Measurements from ENCODE around the gene SRSF9.

Gene SRSF9

DNA sequence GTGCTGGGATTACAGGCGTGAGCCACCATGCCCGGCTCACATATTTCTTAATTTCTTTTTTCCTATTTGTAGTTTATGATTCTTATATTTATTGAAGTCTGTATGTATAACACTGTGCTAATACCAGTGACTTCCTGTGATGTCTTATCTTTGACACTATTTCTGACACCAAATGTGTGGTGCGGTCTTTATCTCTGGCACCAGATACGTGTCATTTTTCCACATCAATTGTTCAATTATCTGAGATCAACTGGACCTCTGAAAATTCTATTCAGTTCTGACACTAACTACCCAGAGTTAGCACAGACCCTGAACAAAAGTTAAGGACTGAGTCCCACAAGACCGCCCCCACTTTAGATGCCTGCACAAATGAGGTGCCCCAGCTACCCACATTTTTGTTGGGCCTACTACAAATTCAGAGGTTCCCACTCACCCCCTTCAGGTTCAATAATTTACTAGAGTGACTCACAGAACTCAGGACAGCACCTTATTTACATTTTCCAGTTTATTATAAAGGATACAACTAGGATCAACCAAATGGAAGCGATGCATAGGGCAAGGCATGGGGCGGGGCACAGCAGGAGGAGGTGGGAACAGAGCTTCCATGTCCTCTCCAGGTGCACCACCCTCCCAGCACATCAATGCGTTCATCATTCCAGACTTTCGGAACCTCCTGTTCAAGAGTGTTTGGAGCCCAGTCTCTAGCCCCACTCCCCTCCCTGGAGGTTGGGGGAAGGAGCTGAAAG lies 11.6 kb upstream of the SRSF9 start:
- DNase-seq (ENCODE audit: low spot score): no peak

DNA sequence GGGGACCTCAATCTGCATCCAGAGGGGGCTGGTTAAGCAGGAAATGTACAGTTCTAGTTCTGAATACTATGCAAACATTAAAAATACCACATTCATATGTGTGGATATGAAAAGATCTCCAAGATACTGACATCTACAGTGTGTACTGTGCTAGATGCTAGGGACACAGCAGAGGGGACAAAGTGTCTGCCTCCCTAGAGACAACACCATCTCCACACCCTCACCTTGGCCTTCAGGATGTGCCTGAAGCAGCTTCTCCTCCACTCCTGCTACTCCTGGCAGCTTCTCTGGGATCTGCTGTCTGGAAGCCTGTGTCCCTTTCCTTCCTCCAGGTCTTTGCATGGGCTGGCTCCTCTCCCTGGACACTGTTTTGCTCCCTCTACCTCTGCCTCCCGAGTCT lies 10.7 kb upstream of the SRSF9 start:
- no peak for DNase-seq (ENCODE audit: low spot score)

DNA sequence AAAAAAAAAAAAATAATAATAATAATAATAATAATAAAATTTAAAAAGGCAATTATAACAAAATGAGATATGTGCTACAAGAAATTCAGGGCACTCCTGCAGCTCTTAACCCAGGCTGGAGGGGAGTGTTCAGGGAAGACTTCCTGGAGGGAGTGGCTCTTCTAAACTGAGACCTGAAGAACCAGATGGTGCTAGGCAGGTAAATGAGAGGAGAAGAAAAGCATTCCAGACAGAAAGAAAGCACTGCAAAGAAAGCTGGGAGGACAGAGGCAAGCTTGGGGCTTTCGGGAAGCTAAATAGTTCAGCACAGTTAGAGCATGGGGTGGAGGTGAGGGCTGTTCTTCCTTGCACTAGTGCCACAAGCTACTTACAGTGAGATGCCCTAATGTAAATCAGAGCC lies 9.9 kb upstream of the SRSF9 start:
- DNase-seq (ENCODE audit: low spot score): no peak

DNA sequence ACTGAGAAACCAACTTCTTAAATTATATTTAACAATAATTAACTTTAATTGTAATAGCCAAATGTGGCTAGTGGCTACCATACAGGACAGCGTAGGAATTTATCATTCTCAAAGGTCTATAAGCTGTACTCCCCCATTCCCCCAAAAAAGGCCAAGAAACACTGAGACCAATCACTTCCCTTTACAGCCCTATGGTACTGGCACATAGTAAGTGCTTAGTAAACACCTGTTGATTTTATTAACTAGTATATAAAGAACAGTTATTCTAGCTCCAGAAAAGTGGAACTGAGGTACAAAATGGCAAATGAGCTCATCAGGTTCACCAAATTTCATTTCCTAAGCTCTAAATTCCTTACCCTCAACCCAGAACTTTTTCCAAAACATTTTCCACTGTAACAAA lies 6.1 kb upstream of the SRSF9 start:
- no peak for DNase-seq (ENCODE audit: low spot score)

DNA sequence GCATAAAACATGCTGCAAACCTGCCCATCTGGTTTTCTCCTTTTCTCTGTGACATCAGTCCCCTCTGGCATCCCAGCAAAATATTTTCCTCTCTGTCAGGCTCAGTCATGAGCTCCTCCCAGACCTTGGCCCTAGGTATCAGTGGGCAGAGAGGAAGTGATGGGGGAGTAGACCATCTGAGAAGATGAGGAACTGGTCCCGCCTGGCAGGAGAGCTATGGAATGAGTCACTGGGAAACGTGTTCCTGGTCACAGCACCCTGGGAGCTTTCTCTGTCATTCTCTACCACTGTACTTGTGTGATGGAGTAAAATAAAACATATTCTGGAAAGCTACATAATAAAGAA lies 5.0 kb upstream of the SRSF9 start:
- no peak for DNase-seq (ENCODE audit: low spot score)

DNA sequence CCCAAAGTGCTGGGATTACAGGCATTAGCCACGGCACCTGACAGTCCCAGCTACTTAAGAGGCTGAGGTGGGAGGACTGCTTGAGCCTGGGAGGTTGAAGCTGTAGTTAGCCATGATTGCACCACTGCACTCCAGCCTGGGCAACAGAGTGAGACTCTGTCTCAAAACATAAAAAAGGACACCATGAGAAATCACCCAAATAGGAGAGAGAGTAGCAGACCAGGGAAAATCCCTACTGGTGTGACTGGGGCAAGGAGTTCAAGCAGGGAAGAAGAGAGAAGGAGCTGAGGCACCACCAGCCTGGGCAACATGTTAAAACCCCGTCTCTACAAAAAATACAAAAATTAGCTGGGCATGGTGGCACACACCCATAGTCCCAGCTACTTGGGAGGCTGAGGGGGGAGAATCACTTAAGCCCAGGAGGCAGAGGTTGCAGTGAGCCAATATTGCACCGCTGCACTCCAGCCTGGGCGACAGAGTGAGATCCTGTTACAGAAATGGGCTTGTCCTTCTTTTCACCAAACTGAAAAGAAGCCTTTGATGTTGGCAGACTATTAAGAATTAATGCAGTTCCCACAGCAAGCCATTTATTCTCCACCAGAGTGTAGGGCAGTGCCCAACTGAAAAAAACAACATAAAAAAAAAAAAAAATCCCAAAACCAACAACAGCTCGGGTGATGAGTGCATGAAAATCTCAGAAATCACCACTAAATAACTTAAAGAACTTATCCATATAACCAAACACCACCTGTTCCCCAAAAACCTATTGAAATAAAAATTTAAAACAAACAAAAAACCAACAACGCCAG lies 4.5 kb upstream of the SRSF9 start:
- no peak for DNase-seq (ENCODE audit: low spot score)

DNA sequence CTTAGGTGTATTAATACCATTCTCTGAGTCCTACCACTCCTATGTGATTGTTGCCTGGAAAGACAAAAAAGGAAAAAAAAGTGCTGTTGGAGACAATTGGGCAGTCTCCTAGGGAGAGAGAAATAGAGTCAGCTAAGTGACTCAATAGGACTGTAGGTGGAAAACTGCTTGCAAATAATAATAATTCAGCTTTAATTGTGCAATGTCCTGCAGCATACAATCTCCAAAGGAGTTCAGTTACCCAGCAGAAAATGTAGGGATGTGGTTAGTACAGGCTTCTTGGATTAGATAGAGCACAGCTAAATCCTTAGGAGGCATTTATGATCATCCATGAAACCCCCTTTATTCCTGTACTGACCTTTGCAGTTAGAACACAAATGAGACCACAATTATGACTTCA lies 3.0 kb upstream of the SRSF9 start:
- DNase-seq (ENCODE audit: low spot score): no peak

DNA sequence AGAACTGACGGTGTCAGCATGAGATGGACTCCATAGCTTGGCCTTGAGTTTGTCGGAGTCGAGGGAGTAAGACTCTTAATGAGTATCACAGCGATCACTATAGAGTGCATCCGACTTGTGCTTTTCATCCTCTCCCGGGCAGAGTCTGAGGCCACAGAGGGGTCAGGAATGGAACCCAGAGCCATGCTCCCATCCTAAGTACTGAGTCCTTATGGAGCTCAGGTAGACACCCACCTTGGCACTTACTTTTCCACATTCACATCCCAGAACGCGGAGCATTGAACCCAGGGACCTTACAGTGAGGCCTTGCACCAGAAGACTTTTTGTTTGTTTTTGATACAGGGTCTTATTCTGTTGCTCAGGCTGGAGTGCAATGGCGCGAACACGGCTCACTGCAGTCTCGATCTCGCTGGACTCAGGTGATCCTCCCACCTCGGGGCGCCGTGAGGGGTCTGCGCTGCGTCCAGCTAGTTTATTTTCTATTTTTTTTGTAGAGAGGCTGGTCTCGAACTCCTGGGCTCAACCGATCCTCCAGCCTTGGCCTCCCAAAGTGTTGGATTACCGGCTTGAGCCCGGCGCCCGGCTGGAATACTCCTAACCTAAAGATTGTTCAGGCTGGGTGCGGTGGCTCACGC lies 719 bp upstream of the SRSF9 start:
- DNase-seq (ENCODE audit: low spot score): no peak

DNA sequence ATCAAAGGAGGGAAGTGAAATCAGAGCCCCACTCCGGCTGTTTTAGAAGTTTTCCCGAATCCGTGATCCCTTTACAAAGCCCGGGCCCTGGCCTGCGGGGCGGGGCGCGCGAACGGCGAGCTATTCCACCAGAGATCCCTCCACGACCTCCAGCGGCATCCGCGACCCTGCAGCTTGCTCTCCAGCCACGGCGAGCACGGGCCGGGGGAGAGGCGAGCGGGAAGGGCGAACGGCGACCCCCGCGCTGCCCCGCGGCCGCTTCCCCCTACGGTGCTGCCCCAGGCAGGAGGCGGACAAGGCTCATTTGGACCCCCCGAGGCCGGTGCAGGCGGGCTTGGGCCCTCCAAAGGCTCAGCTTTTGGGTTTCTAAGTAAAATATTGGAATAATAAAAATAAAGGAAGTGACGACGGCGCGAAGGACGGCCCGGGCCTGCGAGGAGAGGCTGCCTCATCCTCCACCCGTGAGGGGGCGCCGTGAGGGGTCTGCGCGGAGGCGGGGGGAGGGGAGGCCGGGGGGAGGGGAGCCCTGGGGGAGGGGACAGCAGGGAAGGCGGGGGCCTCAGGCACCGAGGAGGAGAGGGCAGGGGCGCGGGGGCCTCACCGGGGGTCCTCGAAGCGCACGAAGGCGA lies 613 bp downstream of the SRSF9 start:
- DNase-seq (ENCODE audit: low spot score): no peak

DNA sequence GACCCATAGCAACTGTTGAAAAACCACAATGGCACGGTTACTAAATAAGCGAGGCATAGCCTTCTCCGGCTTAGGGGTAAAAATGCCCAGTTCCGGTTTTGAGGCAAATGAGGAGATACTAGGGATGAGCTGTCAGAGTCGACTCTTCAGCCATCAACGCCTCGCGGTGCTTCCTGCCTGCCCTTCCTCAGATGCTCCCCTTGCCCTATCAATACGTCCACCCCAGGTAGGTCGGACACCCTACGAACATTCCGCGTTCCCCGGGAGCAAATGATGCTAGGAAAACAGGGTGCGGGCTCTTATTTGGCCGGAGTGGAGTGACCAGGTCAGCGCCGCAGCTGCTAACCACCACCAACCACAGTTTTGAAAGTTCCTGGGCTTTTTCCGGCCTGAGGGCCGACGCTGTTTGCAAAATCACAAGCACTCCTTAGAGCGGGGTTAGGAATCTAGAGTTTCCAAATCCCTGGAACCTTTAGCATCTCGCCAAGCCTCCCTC lies 1.2 kb downstream of the SRSF9 start:
- DNase-seq (ENCODE audit: low spot score): no peak

DNA sequence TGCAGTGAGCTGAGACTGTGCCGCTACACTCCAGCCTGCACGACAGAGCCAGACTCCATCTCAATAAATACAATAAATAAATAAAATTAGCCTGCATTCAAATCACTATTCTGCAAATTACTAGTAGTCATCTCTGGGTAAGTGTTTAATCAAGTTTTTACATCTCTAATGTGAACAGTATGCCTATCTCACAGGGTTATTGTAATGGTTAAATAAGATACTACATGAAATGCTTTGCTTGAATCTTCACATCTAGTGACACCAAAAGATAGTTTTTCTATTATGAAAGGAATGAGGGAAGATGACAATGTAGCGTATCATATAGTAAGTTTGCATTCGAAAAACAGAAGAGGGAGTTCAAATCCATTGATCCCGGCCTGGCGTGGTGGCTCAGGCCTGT lies 2.1 kb downstream of the SRSF9 start:
- DNase-seq (ENCODE audit: low spot score): no peak

DNA sequence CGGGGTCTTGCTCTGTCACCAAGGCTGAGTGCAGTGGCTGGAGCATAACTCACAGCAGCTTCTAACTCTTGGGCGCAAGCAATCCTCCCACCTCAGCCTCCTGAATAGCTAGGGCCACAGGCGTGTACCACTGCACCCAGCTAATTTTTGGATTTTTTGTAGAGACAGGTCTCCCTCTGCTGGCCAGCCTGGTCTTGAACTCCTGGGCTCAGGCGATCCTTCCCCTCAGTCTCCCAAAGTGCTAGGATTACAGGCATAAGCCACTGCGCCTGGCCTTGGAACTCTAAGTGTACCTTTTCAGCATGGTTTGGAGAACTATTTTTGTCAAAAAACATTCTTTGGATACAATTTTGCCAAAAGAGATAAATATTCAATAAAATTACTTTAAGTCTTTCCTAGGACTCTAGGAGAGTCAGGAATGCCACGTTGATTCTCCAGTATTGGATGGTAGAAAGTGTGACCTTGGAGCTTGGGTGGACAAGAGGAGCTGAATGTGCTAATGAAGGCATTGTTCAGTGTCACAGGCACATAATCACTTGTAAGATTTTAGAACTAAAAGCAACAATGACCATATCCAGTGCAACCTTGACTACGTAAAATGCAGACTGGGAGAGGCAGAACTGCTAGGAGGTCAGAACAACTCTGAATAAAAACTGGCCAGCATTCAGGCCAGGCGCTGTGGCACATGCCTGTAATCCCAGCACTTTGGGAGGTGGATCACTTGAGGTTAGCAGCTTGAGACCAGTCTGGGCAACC lies 2.8 kb downstream of the SRSF9 start:
- peak; percentile 67 for DNase-seq (ENCODE audit: low spot score)

DNA sequence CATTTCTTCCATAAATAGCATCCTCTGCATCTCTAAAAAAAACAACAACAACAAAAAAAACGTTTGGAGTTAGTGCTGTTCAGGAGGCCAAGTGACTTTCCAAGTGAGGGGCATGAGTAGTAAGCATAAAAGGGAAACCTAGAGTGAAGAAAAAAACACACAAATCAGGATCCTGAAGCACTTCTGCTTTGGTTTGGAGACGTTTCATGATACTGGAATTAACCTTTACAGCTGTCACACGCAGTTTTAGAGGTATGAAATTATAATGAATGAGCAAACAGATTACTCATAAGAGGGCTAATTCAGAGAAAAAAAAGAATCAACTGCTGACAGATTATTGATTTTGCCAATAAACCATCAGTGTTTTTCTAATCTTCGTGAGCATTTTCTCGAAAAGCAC lies 3.8 kb downstream of the SRSF9 start:
- DNase-seq (ENCODE audit: low spot score): no peak

DNA sequence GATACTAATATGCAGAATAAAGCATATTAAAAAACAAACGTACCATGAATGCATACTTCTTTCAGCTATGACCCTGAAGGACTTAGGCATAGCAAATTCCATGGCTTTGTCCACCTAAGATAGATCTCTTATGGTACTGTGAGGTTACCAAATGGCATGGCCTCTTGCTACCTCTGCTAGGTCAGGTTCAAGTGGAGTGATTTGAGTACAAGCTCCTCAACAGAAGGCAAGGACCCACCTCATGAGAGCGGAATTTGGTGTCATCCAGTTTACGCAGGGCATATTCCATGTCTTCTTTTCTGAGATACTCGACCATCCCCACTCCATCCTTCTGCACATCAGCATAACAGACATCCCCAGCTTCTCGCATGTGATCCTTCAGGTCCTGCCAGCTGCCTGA lies 5.8 kb downstream of the SRSF9 start:
- no peak for DNase-seq (ENCODE audit: low spot score)

DNA sequence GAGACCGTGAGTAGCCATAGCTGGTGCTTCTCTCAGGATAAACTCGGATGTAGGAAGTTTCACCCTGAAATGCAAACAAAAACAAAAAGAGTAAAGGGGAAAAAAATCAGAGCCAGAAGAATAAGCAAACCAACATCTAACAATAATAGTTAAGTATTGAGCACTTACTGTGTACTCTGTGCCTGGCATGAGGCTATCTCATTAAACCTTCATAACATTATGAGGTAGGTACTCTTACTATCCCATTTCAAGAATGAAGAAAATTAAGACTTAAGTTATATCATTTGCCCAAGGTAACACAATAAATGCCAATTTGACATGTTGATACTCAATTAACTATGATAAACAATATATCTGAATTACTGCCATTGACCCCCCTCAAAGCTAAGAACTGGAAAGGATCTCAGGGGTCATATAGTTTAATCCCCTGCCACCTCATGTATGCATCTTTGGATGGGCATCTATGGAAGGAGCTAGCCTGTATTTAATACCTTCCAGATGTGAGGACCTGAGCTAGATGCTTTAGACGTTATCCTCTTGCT lies 7.4 kb downstream of the SRSF9 start:
- DNase-seq (ENCODE audit: low spot score): no peak

DNA sequence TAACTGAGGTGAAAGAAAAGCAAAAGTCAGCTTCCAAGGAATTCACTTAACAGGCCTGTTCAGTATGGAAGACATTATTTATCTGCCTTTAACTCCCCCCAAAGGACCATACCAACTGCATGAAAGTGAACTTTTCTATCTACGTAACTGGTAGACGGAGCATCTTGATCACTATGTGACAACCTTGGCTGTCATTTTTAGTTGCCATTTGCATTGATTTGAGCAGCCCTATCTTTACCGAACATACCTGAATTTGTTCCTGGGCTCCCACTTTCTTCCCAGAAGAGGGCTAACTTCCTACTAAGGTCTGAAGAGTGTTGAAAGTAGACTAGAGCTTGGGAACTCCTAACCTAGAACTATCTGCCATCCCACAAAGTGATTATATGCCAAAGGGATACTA lies 9.4 kb downstream of the SRSF9 start:
- no peak for DNase-seq (ENCODE audit: low spot score)

DNA sequence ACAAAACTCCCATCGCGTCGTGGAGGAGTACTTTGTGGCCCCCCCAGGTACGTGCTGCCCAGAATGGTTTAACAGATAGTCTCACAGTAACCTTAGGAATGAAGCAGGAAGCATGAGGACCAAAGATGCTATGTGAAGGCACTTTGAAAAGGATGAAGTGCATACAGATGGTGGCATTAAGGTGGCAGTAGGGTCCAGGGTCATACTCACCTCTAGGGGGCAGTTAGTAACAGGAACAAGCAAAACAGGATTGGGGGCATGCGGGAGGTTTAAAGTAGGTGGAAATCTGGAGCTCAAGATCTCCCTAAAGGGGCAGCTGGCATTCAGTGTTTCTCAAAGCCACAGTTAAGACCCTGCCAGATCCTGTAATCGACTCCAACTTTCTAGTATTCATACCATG lies 12.4 kb downstream of the SRSF9 start:
- no peak for DNase-seq (ENCODE audit: low spot score)

DNA sequence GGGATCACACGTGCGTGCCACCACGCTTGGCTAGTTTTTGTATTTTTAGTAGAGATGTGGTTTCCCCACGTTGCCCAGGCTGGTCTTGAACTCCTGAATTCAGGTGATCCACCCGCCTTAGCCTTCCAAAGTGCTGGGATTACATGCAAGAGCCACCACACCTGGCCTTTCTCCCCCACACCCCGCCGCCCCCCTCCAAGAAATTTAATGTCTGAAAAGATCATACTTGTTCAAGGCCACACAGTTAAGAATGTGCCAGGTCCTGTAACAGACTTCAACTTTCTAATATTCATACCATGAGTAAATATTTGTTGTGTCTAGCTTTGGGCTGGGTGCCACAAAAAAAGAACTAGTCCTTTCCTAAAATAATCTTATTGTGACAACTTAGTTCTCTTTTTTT lies 14.2 kb downstream of the SRSF9 start:
- no peak for DNase-seq (ENCODE audit: low spot score)

DNA sequence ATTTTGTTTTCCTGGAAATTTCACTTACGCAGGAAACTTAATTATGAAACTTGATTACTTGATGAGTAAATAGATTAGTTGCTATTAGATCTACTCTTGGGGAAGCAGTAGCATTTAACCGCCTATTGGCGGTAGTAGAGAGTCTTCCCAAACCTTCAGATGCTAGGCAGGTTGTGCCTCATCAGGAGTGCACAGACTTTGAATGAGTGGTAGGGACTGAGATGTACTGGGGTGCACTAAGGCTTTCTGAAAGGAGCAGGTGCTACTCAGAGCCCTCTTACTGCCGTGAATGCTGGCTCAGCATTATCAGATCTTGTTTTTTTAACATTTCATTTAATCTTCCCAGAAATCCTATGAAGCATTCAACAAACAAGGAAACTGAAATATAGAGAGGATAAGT lies 15.6 kb downstream of the SRSF9 start:
- DNase-seq (ENCODE audit: low spot score): peak; percentile 61

DNA sequence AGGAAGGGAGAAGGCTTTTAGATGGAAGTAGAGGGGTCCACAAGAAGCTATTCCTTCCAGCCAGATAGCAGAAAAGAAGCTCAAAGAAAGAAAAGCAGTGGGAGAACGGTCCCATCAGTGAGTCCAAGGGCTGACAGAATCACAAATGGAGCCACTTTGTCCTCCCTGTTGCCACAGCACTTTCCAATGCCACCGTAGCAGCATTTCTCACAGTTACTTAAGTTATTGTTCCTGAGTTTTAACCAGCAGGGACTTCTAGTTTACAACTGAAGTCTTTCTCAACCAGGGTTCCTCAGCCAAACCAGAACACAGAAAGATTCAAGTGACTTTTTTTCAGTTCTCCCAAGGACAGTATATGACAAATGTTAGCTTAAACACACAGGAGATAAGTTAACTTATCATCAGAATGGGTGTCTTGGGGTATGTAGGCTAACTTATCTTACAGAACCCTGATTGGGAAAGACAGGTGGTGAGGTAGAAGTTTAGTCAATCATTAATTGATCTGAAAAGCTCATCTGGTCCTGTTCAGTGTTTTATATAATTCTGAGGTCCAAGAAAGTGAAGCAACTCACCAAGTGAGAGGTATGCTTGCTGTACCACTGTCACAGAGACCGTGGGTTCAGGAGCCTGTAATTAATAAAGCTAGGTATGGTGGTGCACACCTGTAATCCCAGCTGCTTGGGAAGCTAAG lies 16.3 kb downstream of the SRSF9 start:
- DNase-seq (ENCODE audit: low spot score): no peak

DNA sequence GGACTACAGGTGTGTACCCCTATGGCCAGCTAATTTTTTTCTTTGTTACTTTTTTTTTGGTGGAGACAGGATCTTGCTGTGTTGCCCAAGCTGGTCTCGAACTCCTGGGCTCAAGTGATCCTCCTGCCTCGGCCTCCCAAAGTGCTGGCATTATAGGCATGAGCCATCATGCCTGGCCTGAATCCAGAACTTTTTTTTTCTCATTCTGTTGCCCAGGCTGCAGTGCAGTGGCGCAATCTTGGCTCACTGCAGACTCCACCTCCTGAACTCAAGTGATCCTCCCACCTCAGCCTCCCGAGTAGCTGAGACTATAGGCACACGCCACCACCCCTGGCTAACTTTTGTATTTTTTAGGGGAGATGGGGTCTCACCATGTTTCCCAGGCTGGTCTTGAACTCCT lies 17.0 kb downstream of the SRSF9 start:
- peak; percentile 35 for DNase-seq (ENCODE audit: low spot score)

Data from hematopoietic multipotent progenitor cell treated with erythropoietin and hydrocortisone succinate and interleukin-3 and kit ligand, for 15 days (in vitro differentiated cells).